ENCODE measurements around the gene SDHAF4.
"Not testable (repeated sequence)": the region's sequence is repeated elsewhere in the genome, so short reads cannot be mapped to it uniquely, and the experiment has no call there.

The SDHAF4 gene

GRCh38 chr6:70593118-70593486 lies 26.4 kb downstream of the SDHAF4 start:
- no peak for DNase-seq

DNA sequence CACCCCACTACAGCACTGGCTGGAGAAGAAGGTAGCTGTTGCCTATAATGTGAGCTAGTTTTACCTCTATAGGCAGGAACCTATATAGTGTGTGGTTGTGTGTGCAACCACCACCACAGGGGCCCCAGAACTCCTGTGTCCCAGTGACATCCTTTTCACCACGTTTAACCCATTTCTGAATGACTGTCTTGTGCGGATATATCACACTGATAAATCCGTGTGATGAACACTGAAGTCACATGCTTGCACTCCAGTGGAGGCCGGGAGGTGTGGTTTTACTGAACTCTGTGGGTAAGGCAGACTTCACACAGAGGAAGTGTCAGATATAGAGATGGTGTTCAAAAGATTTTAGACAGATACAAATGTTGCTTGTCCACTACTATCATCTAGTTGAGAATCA lies 32.5 kb downstream of the SDHAF4 start:
- DNase-seq = no peak

DNA sequence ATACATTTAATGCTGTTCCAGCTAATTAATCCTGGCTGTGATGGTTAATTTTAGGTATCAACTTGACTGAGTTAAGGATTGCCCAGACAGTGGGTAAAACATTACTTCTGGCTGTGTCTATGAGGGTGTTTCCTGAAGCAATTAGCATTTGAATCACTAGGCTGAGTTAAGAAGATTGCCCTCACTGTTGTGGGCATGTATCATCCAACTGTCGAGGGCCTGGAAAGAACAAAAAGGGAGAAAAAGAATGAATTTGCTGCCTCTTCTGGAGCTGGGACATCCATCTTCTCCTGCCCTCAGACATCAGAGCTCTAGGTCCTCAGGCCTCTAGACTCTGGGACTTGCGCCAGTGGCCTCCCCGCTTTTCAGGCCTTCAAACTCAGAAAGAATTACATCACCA lies 34.3 kb downstream of the SDHAF4 start:
- no peak for DNase-seq

- DNase-seq = no peak
Measured at GRCh38 chr6:70604254-70604653, 37.5 kb downstream of the SDHAF4 start.

- not testable (repeated sequence) for DNase-seq
Measured at GRCh38 chr6:70607371-70607770, 40.6 kb downstream of the SDHAF4 start.

GRCh38 chr6:70609181-70609580 lies 42.5 kb downstream of the SDHAF4 start:
- DNase-seq = not testable (repeated sequence)

DNA sequence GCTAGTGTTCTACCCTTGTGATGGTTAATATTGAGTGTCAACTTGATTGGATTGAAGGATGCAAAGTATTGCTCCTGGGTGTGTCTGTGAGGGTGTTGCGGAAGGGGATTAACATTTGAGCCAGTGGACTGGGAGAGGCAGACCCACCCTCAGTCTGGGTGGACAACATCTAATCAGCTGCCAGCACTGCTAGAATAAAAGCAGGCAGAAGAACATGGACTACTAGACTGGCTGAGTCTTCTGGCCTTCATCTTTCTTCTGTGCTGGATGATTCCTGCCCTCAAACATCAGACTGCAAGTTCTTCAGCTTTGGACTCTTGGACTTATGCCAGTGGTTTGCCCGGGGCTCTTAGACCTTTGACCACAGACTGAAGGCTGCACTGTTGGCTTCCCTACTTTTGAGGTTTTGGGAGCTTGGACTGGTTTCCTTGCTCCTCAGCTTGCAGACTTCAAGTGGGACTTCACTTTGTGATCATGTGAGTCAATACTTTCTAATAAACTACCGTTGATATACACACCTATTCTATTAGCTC lies 50.1 kb downstream of the SDHAF4 start:
- no peak for DNase-seq

GRCh38 chr6:70620746-70621145 lies 54.0 kb downstream of the SDHAF4 start:
- DNase-seq = no peak

DNA sequence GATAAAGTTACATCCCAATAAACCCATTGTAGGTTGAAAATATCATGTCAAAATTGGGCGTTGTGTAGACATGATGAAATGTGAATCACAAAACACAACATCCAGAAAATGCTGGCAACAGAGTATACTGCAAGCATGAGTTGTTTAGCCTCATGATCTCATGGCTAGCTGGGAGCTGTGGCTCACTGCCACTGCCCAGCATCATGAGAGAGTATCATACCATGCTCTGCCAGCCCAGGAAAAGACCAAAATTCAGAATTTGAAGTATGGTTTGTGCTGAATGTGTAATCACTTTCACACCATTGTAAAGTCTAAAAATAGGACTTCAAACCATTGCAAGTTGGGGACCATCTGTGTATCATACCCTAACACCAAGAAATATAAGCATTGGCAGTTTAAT lies 55.7 kb downstream of the SDHAF4 start:
- DNase-seq = no peak

GRCh38 chr6:70625436-70625835 lies 58.7 kb downstream of the SDHAF4 start:
- no peak for DNase-seq

GRCh38 chr6:70627500-70628254 lies 60.9 kb downstream of the SDHAF4 start:
- no peak for DNase-seq

- DNase-seq = no peak
Measured at GRCh38 chr6:70629929-70630328, 63.2 kb downstream of the SDHAF4 start.

DNA sequence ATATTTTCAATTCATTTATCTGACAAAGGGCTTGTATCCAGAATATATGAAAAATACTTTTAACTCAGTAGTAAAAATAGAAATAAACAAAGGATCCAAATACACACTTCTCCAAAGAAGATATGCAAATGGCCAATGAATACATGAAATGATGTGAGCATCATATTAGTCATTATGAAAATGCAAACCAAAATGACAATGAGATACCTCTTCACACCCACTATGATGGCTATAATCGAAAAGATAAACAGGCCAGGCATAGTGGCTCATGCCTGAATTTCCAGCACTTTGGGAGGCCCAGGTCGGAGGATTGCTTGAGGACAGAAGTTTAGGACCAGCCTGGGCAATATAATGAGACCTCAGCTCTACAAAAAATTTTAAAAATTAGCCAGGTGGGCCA lies 67.1 kb downstream of the SDHAF4 start:
- no peak for DNase-seq

DNA sequence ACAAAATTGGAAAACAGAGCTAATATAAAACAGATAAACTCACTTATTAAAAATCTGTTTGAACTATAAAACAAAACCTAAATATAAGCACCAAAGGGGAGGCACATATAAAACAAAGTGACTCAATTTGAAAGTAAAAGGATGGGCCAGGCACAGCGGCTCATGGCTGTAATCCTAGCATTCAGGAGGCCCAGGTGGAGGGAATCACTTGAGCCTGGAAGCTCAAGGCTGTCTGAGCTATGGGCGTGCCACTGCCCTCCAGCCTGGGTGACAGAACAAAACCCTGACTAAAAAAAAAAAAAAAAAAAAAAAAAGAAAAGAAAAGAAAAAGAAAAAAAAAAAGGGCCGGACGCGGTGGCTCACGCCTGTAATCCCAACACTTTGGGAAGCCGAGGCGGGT lies 69.9 kb downstream of the SDHAF4 start:
- DNase-seq = no peak

GRCh38 chr6:70638468-70638867 lies 71.7 kb downstream of the SDHAF4 start:
- DNase-seq = no peak
